IMR-90 (cell line): ENCODE data around the gene HNRNPM. TPM values are rescaled to one million over a fixed set of nuclear protein-coding genes. Genes with fewer than 3 reads are reported as not detected.

Source experiments
- ATAC-seq: fragments of 200-7000 bp; cut with Tn5 transposase; 2 replicates; pipeline ENCODE4 v1.9.1; 2020; ENCODE audit warnings: low read depth, mild to moderate bottlenecking, moderate library complexity
- Bru-seq: library from RNA; stranded (reverse); fragments of 400-500 nt; gene quantifications from one replicate; lab custom pipeline; 2021; lab: Mats Ljungman, UMichigan
- BruChase-seq, 2 experiments: library from RNA; stranded (reverse); fragments of 400-500 nt; gene quantifications; one replicate each; lab custom pipeline; 2021; lab: Mats Ljungman, UMichigan
- BruUV-seq: library from RNA; stranded (reverse); fragments of 400-500 nt; replicated peaks from 2 replicates; lab custom pipeline; 2021; lab: Mats Ljungman, UMichigan
- CTCF ChIA-PET: fragments of 300-600 bp; formaldehyde crosslinking; extraction: SDS; loops from one replicate; lab custom pipeline; 2021; ENCODE audit warnings: antibody characterized with exemption; lab: Yijun Ruan, JAX
- POLR2A ChIA-PET: fragments of 300-600 bp; sonication (Branson Sonifier 250); formaldehyde crosslinking; loops from one replicate; lab custom pipeline; 2022; ENCODE audit warnings: antibody characterized with exemption; ENCODE audit not compliant: unreplicated experiment; lab: Charles Lee
- DNase-seq: peaks from one replicate; pipeline ENCODE4 v3.0.0; 2013
- H2AFZ ChIP-seq: replicated peaks from 2 replicates; pipeline ENCODE3; 2013; ENCODE audit warnings: low read length, mild to moderate bottlenecking; ENCODE audit not compliant: poor library complexity
- H2AK5ac ChIP-seq: 2 replicates; pipeline ENCODE4 v1.6.1; 2013; ENCODE audit warnings: low read depth, low read length, inconsistent platforms
- H2AK9ac ChIP-seq: replicated peaks from 2 replicates; pipeline ENCODE3; 2013; ENCODE audit warnings: mild to moderate bottlenecking, low read depth, low read length, moderate library complexity; ENCODE audit not compliant: poor library complexity
- H2BK120ac ChIP-seq: 2 replicates; pipeline ENCODE4 v1.6.1; 2013; ENCODE audit warnings: low read depth, low read length, inconsistent platforms
- H2BK15ac ChIP-seq: 3 replicates; pipeline ENCODE4 v1.6.1; 2013; ENCODE audit warnings: low read depth, low read length, inconsistent platforms
- H2BK20ac ChIP-seq: 2 replicates; pipeline ENCODE4 v1.6.1; 2013; ENCODE audit warnings: low read depth, mild to moderate bottlenecking, inconsistent platforms, low read length, moderate library complexity
- H2BK5ac ChIP-seq: 2 replicates; pipeline ENCODE4 v1.6.1; 2013; ENCODE audit warnings: mild to moderate bottlenecking, low read depth, low read length, inconsistent platforms; ENCODE audit not compliant: poor library complexity, severe bottlenecking
- H3K14ac ChIP-seq: replicated peaks from 2 replicates; pipeline ENCODE4 v1.6.1; 2013; ENCODE audit warnings: low read depth, low read length, inconsistent platforms
- H3K18ac ChIP-seq: 2 replicates; pipeline ENCODE4 v1.6.1; 2013; ENCODE audit warnings: low read depth, low read length, control low read depth
- H3K23ac ChIP-seq: 2 replicates; pipeline ENCODE4 v1.6.1; 2013; ENCODE audit warnings: low read depth, low read length, inconsistent platforms
- H3K27ac ChIP-seq: 2 replicates; pipeline ENCODE4 v1.5.1; 2013; ENCODE audit warnings: mild to moderate bottlenecking, control low read depth, low read length; ENCODE audit not compliant: insufficient read depth
- H3K27me3 ChIP-seq: 2 replicates; pipeline ENCODE4 v1.6.1; 2013; ENCODE audit warnings: low read length; ENCODE audit not compliant: control insufficient read depth, insufficient read depth
- H3K36me3 ChIP-seq: 2 replicates; pipeline ENCODE4 v1.6.1; 2013; ENCODE audit warnings: low read length, mixed read lengths; ENCODE audit not compliant: control insufficient read depth, insufficient read depth
- H3K4ac ChIP-seq: 2 replicates; pipeline ENCODE4 v1.6.1; 2013; ENCODE audit warnings: low read depth, low read length, inconsistent platforms
- H3K4me1 ChIP-seq: 2 replicates; pipeline ENCODE4 v1.6.1; 2013; ENCODE audit warnings: low read length, mixed read lengths; ENCODE audit not compliant: control insufficient read depth, insufficient read depth
- H3K4me2 ChIP-seq: 2 replicates; pipeline ENCODE4 v1.6.1; 2013; ENCODE audit warnings: low read depth, mild to moderate bottlenecking, control low read depth, low read length, moderate library complexity
- H3K4me3 ChIP-seq: 2 replicates; pipeline ENCODE4 v1.5.1; 2013; ENCODE audit warnings: low read depth, mild to moderate bottlenecking, control low read depth, low read length, moderate library complexity; ENCODE audit not compliant: insufficient read depth
- H3K56ac ChIP-seq: 2 replicates; pipeline ENCODE4 v1.6.1; 2013; ENCODE audit warnings: low read length, inconsistent platforms; ENCODE audit not compliant: insufficient read depth; ENCODE audit errors: extremely low read depth
- H3K79me1 ChIP-seq, 2 experiments: 2 replicates each; pipeline ENCODE4 v1.6.1; 2013; ENCODE audit warnings: low read length in 2 of 2, inconsistent platforms in 1 of 2, low read depth in 1 of 2
- H3K9ac ChIP-seq: 2 replicates; pipeline ENCODE4 v1.6.1; 2013; ENCODE audit warnings: low read depth, low read length, control low read depth
- H3K9me1 ChIP-seq: 2 replicates; pipeline ENCODE4 v1.6.1; 2013; ENCODE audit warnings: low read length, inconsistent platforms; ENCODE audit not compliant: insufficient read depth
- H3K9me3 ChIP-seq: 2 replicates; pipeline ENCODE4 v1.6.1; 2013; ENCODE audit warnings: low read length; ENCODE audit not compliant: control insufficient read depth, insufficient read depth
- H4K20me1 ChIP-seq: 2 replicates; pipeline ENCODE4 v1.6.1; 2013; ENCODE audit warnings: low read length, inconsistent platforms; ENCODE audit not compliant: insufficient read depth
- H4K5ac ChIP-seq: 2 replicates; pipeline ENCODE4 v1.6.1; 2013; ENCODE audit warnings: mild to moderate bottlenecking, low read depth, low read length, control low read depth
- H4K8ac ChIP-seq, 2 experiments: 2 replicates each; pipeline ENCODE4 v1.6.1; 2013; ENCODE audit warnings: low read depth in 2 of 2, low read length in 2 of 2, control low read depth in 1 of 2, inconsistent platforms in 1 of 2
- H4K91ac ChIP-seq: 2 replicates; pipeline ENCODE4 v1.6.1; 2013; ENCODE audit warnings: low read depth, low read length, inconsistent platforms; ENCODE audit not compliant: insufficient read depth
- BHLHE40 ChIP-seq: fragments of 150-350 bp; IDR thresholded peaks from 2 replicates; pipeline ENCODE4 v1.6.1; 2016; ENCODE audit warnings: mild to moderate bottlenecking, low read depth, low read length
- CHD1 ChIP-seq: IDR thresholded peaks from 2 replicates; pipeline ENCODE4 v1.6.1; 2012; ENCODE audit warnings: low read depth, low read length, improper control_type of control experiment
- FOS ChIP-seq: fragments of 150-350 bp; IDR thresholded peaks from 2 replicates; pipeline ENCODE4 v1.6.1; 2016; ENCODE audit warnings: low read depth, low read length
- MAZ ChIP-seq: IDR thresholded peaks from 2 replicates; pipeline ENCODE4 v1.6.1; 2012; ENCODE audit warnings: low read depth, mild to moderate bottlenecking, low read length, improper control_type of control experiment, moderate library complexity, borderline replicate concordance
- NFE2L2 ChIP-seq: fragments of 150-350 bp; IDR thresholded peaks from 2 replicates; pipeline ENCODE4 v1.6.1; 2016; ENCODE audit warnings: low read depth, mild to moderate bottlenecking, low read length
- POLR2A ChIP-seq: IDR thresholded peaks from 2 replicates; pipeline ENCODE4 v1.6.1; 2012; ENCODE audit warnings: mild to moderate bottlenecking, low read depth, low read length
- RAD21 ChIP-seq: IDR thresholded peaks from 2 replicates; pipeline ENCODE4 v1.6.1; 2012; ENCODE audit warnings: low read length, improper control_type of control experiment
- SMC3 ChIP-seq: fragments of 150-350 bp; IDR thresholded peaks from 2 replicates; pipeline ENCODE4 v1.6.1; 2016; ENCODE audit warnings: low read depth, mild to moderate bottlenecking, antibody characterized with exemption, low read length, moderate library complexity
- USF2 ChIP-seq: fragments of 150-350 bp; IDR thresholded peaks from 2 replicates; pipeline ENCODE4 v1.6.1; 2017; ENCODE audit warnings: mild to moderate bottlenecking, antibody characterized with exemption, low read length, low read depth
- WGBS, 2 experiments: methylation state at CpG; one replicate each; pipeline versions ENCODE4 v1.1.5 to v1.1.7; 2013; ENCODE audit warnings: missing lambda C conversion rate in 2 of 2; ENCODE audit not compliant: insufficient read length in 1 of 2; ENCODE audit errors: extremely low coverage in 2 of 2; 5-methylcytosine and 5-hydroxymethylcytosine counted together
- dilution Hi-C: fragments of 300-500 bp; cut with HindIII; formaldehyde crosslinking; loops from one replicate; pipeline ENCODE4 v1.14.3; 2018; ENCODE audit warnings: low sequenced_read_pairs; ENCODE audit not compliant: unreplicated experiment
- in situ Hi-C: fragments of 300-500 bp; cut with MboI; formaldehyde crosslinking; loops from 3 replicates; pipeline ENCODE4 v1.14.3; 2019; ENCODE audit warnings: low sequenced_read_pairs, inconsistent platforms, mixed read lengths
- intact Hi-C: fragments of 100-400 bp; cut with micrococcal nuclease; formaldehyde crosslinking; loops from 2 replicates; pipeline ENCODE4 v1.10.0; 2022
- long read RNA-seq: library from polyadenylated mRNA; unstranded; transcript quantifications from one replicate; pipeline ENCODE4 v2.0.0, GENCODE V29; 2021; ENCODE audit not compliant: unreplicated experiment
- polyA plus RNA-seq, 3 experiments: library from polyadenylated mRNA; depleted of rRNA; stranded (reverse); fragments of >200 nt; gene quantifications; 2 replicates each; pipeline ENCODE4 v1.2.3, GENCODE V29; 2012; ENCODE audit warnings: low replicate concordance in 1 of 3
- total RNA-seq: library from RNA; depleted of rRNA; stranded (reverse); fragments of >200 nt; gene quantifications from 2 replicates; pipeline ENCODE4 v1.2.3, GENCODE V29; 2012; rRNA removed

Gene HNRNPM
- total RNA-seq = 75.6 and 90.5 TPM in 2 replicates
- 197 and 249 TPM in 2 replicates for polyA plus RNA-seq (2012; rRNA removed)
- 223 and 344 TPM in 2 replicates for polyA plus RNA-seq (2012; cell fraction: cytosol; rRNA removed)
- polyA plus RNA-seq (2012; cell fraction: nucleus; rRNA removed; ENCODE audit: low replicate concordance) = 124 and 380 TPM in 2 replicates
- percentile 95 among the genes with signal in this experiment for Bru-seq, nascent RNA
- BruChase-seq, experiment 1, labeled RNA remaining after a 6-hour chase = percentile 96 among the genes with signal in this experiment
- percentile 94 among the genes with signal in this experiment for BruChase-seq, experiment 2, labeled RNA remaining after a 2-hour chase
- long read RNA-seq, transcript HNRNPM-216 (1 exons, 1,809 nt) = major isoform, 6 of 184 reads
- long read RNA-seq, partial matches to known transcripts = 20 of 184 reads
- long read RNA-seq, other reads (novel, unspliced or antisense) = 154 of 184 reads

GRCh38 chr19:8444677-8445487 lies at the start of gene HNRNPM:
Gene HNRNPM, plus strand, starts transcription at chr19:8444975. Its CDS starts 24 bp downstream, at chr19:8444999.
- peak within 1 kb of the TSS; percentile 68 for H2AK5ac ChIP-seq
- H2BK5ac ChIP-seq = peak within 1 kb of the TSS; percentile 83
- peak within 1 kb of the TSS; percentile 21; the same call in 2 of the 3 replicates for H2BK15ac ChIP-seq
- peak within 1 kb of the TSS; percentile 88 for H3K27ac ChIP-seq
- H3K79me1 ChIP-seq = peaks cover 0 to 34% of the 10 kb centered on the region in 2 experiments; a peak in 2 of 4 replicates
- H4K8ac ChIP-seq = peak within 1 kb of the TSS; percentile 66 to 94
- ChIA-PET POLR2A (interaction anchor here (0.6 kb wide), 1 partner anchor 31 kb away, joined by 3 read pairs; no protein-coding TSS in a partner anchor), CTCF (no interaction called here)
- H3K9me1 ChIP-seq = peaks cover 6% of the 10 kb centered on the region
- 0% methylated on average over 54 of the region's 93 CpGs; no CpG with 5 or more reads in 1 of the 2 experiments for WGBS, 2 experiments
- no peaks in the 10 kb centered on the region for H3K27me3 ChIP-seq
- DNase-seq = peak; percentile 95
- peak within 1 kb of the TSS; percentile 85 for H4K5ac ChIP-seq
- H3K4ac ChIP-seq = peak within 1 kb of the TSS; percentile 82
- in situ Hi-C loops = no loop called here
- H3K9me3 ChIP-seq = no peaks in the 10 kb centered on the region
- H3K9ac ChIP-seq = peak within 1 kb of the TSS; percentile 91
- TF ChIP-seq BHLHE40 (peak; percentile 50), POLR2A (peak; percentile 95), CHD1 (peak; percentile 53; the same call in 1 of the 2 replicates), USF2 (peak; percentile 99), RAD21 (no peak), FOS (peak; percentile 17; the same call in 1 of the 2 replicates), SMC3 (peak; percentile 12; the same call in 1 of the 2 replicates), MAZ (peak; percentile 85), NFE2L2 (no peak)
- peak within 1 kb of the TSS; percentile 92 for H3K14ac ChIP-seq
- intact Hi-C loops = loop anchor here (2.0 to 5.0 kb wide), 3 partner anchors 20 to 62 kb away; partner anchors contain the start of gene MARCHF2
- peak within 1 kb of the TSS; percentile 89 for H3K56ac ChIP-seq
- H4K91ac ChIP-seq = peak within 1 kb of the TSS; percentile 81
- H3K4me1 ChIP-seq = peaks cover 5% of the 10 kb centered on the region
- H2AK9ac ChIP-seq = peak within 1 kb of the TSS; percentile 100
- peaks cover 7% of the 10 kb centered on the region for H3K36me3 ChIP-seq
- H3K4me3 ChIP-seq = peak within 1 kb of the TSS; percentile 83
- H4K20me1 ChIP-seq = peaks cover 47% of the 10 kb centered on the region
- BruUV-seq = no TSS peak
- peak within 1 kb of the TSS; percentile 96 for H2AFZ ChIP-seq
- peak; percentile 95 for ATAC-seq
- dilution Hi-C loops = no loop called here
- peak within 1 kb of the TSS; percentile 93 for H3K4me2 ChIP-seq
- H2BK20ac ChIP-seq = no peak within 1 kb of the TSS
- H3K23ac ChIP-seq = peak within 1 kb of the TSS; percentile 94
- peak within 1 kb of the TSS; percentile 62 for H3K18ac ChIP-seq
- H2BK120ac ChIP-seq = peak within 1 kb of the TSS; percentile 45
